Measurements from ENCODE around the gene MIF4GD.
"Not testable (repeated sequence)": the region's sequence is repeated elsewhere in the genome, so short reads cannot be mapped to it uniquely, and the experiment has no call there.

The MIF4GD gene

GRCh38 chr17:75288359-75288758 is 17.3 kb upstream of the MIF4GD start:
- DNase-seq: no peak

GRCh38 chr17:75287221-75287620 is 16.2 kb upstream of the MIF4GD start:
- DNase-seq: no peak

- DNase-seq: no peak
Observed at GRCh38 chr17:75285123-75285522, 14.1 kb upstream of the MIF4GD start.

- not testable (repeated sequence) for DNase-seq
Observed at GRCh38 chr17:75280189-75280588, 9.2 kb upstream of the MIF4GD start.

- no peak for DNase-seq
Observed at GRCh38 chr17:75277664-75278071, 6.6 kb upstream of the MIF4GD start.

GRCh38 chr17:75273977-75274708 is 3.1 kb upstream of the MIF4GD start:
- DNase-seq: no peak

GRCh38 chr17:75272848-75273184 is 1.8 kb upstream of the MIF4GD start:
- DNase-seq: no peak

GRCh38 chr17:75271955-75272847 is 1.2 kb upstream of the MIF4GD start:
- no peak for DNase-seq

- peak; percentile 83 for DNase-seq
Observed at GRCh38 chr17:75271233-75271954, 363 bp upstream of the MIF4GD start.

- peak; percentile 28 for DNase-seq
Observed at GRCh38 chr17:75270218-75270965, 639 bp downstream of the MIF4GD start.

GRCh38 chr17:75269844-75270217 is 1.2 kb downstream of the MIF4GD start:
- DNase-seq: no peak

GRCh38 chr17:75267411-75268232 is 3.4 kb downstream of the MIF4GD start:
- DNase-seq: no peak

GRCh38 chr17:75267153-75267410 is 3.9 kb downstream of the MIF4GD start:
- DNase-seq: no peak

- DNase-seq: no peak
Observed at GRCh38 chr17:75266316-75267152, 4.5 kb downstream of the MIF4GD start.

- DNase-seq: no peak
Observed at GRCh38 chr17:75265614-75266315, 5.3 kb downstream of the MIF4GD start.

GRCh38 chr17:75263055-75263454 is 8.0 kb downstream of the MIF4GD start:
- no peak for DNase-seq

GRCh38 chr17:75262112-75262606 is 8.9 kb downstream of the MIF4GD start:
- no peak for DNase-seq

- DNase-seq: peak; percentile 93
Observed at GRCh38 chr17:75261336-75262111, 9.5 kb downstream of the MIF4GD start, which contains the start of the genes GGA3 and MRPS7. GGA3 (minus strand) TSS chr17:75261606; CDS start chr17:75261587, 19 bp downstream. MRPS7 (plus strand) TSS chr17:75261879; CDS start chr17:75261901, 22 bp downstream.

GRCh38 chr17:75260641-75261335 is 10.2 kb downstream of the MIF4GD start:
- no peak for DNase-seq

Data from activated CD4-positive, alpha-beta T cell treated with anti-CD3 and anti-CD28 coated beads for 1 hour (primary cell).